ENCODE data around the gene SORCS3. TPM values are rescaled to one million over a fixed set of nuclear protein-coding genes. Genes with fewer than 3 reads are reported as not detected.

Gene SORCS3
- total and polyA plus RNA-seq, 2 of the 4 experiments (the other 2 are of a cell fraction), result not detected

- no peak overlapping the region for H2AK9ac ChIP-seq (replicated peaks; ENCODE audit: low read depth, low read length, poor library complexity)
- BruUV-seq (replicated peaks), result no TSS peak
Measured at GRCh38 chr10:105139363-105139896, 498.3 kb downstream of the SORCS3 start.

More at GRCh38 chr10:105139363-105139896, 498.3 kb downstream of the SORCS3 start:
- H3K27me3 ChIP-seq (ENCODE audit: control insufficient read depth, insufficient read depth, low read length), result no peaks in the 10 kb centered on the region
- no peak overlapping the region for H3K56ac ChIP-seq (ENCODE audit: extremely low read depth, insufficient read depth, low read length)
- no peaks in the 10 kb centered on the region for H4K20me1 ChIP-seq (ENCODE audit: insufficient read depth, low read length)
- no peak overlapping the region for H3K4ac ChIP-seq (ENCODE audit: low read depth, low read length)
- no peak overlapping the region for H2BK120ac ChIP-seq (ENCODE audit: low read depth, low read length)
- POLR2A ChIA-PET (ENCODE audit: unreplicated experiment), result no interaction called here
- H3K4me1 ChIP-seq (ENCODE audit: control insufficient read depth, insufficient read depth, low read length), result no peaks in the 10 kb centered on the region
- no peak overlapping the region for H4K5ac ChIP-seq (ENCODE audit: low read depth, low read length)
- no peak overlapping the region for H2BK20ac ChIP-seq (ENCODE audit: low read depth, low read length)
- H2AFZ ChIP-seq (replicated peaks; ENCODE audit: low read length, poor library complexity), result no peak overlapping the region
- dilution Hi-C loops (cut with HindIII; ENCODE audit: low sequenced_read_pairs, unreplicated experiment) (no loop called here), intact Hi-C loops (cut with micrococcal nuclease) (no loop called here), in situ Hi-C loops (cut with MboI; ENCODE audit: low sequenced_read_pairs) (no loop called here)
- no peak overlapping the region for H2AK5ac ChIP-seq (ENCODE audit: low read depth, low read length)
- H3K23ac ChIP-seq (ENCODE audit: low read depth, low read length), result no peak overlapping the region
- H3K4me3 ChIP-seq (ENCODE audit: insufficient read depth, low read depth, low read length), result no peak overlapping the region
- no peak overlapping the region for H4K8ac ChIP-seq (ENCODE audit: low read depth in 2 of 2, low read length in 2 of 2)
- H3K18ac ChIP-seq (ENCODE audit: low read depth, low read length), result no peak overlapping the region
- no peak overlapping the region for H4K91ac ChIP-seq (ENCODE audit: insufficient read depth, low read depth, low read length)
- TF ChIP-seq SMC3 (IDR thresholded peaks at IDR 0.05; ENCODE audit: low read depth, low read length) (no peak), MXI1 (IDR thresholded peaks at IDR 0.05; ENCODE audit: borderline replicate concordance, low read depth, low read length) (no peak), CHD1 (IDR thresholded peaks at IDR 0.05; ENCODE audit: low read depth, low read length) (no peak), POLR2A (IDR thresholded peaks at IDR 0.05; ENCODE audit: low read depth, low read length) (no peak), NFE2L2 (IDR thresholded peaks at IDR 0.05; ENCODE audit: low read depth, low read length) (no peak), MAZ (IDR thresholded peaks at IDR 0.05; ENCODE audit: borderline replicate concordance, low read depth, low read length) (no peak), CEBPB (IDR thresholded peaks at IDR 0.05; ENCODE audit: low read depth, low read length) (no peak), RAD21 (IDR thresholded peaks at IDR 0.05; ENCODE audit: low read length) (no peak), CTCF (conservative IDR thresholded peaks at IDR 0.05; ENCODE audit: low read depth, low read length) (no peak)
- TF ChIP-seq, protein P1, sequence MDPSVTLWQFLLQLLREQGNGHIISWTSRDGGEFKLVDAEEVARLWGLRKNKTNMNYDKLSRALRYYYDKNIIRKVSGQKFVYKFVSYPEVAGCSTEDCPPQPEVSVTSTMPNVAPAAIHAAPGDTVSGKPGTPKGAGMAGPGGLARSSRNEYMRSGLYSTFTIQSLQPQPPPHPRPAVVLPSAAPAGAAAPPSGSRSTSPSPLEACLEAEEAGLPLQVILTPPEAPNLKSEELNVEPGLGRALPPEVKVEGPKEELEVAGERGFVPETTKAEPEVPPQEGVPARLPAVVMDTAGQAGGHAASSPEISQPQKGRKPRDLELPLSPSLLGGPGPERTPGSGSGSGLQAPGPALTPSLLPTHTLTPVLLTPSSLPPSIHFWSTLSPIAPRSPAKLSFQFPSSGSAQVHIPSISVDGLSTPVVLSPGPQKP (IDR thresholded peaks at IDR 0.05; ENCODE audit: borderline replicate concordance, low read depth, low read length), result no peak
- TF ChIP-seq, protein P2, sequence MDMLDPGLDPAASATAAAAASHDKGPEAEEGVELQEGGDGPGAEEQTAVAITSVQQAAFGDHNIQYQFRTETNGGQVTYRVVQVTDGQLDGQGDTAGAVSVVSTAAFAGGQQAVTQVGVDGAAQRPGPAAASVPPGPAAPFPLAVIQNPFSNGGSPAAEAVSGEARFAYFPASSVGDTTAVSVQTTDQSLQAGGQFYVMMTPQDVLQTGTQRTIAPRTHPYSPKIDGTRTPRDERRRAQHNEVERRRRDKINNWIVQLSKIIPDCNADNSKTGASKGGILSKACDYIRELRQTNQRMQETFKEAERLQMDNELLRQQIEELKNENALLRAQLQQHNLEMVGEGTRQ (IDR thresholded peaks at IDR 0.05; ENCODE audit: low read depth, low read length), result no peak
- H3K9me3 ChIP-seq (ENCODE audit: control insufficient read depth, insufficient read depth, low read length), result peaks cover 8% of the 10 kb centered on the region
- no peak overlapping the region for H2BK5ac ChIP-seq (ENCODE audit: low read depth, low read length, poor library complexity, severe bottlenecking)
- no CpG with 5 or more reads among the region's 6 CpGs for WGBS, 2 experiments (ENCODE audit: extremely low coverage in 2 of 2, insufficient read length in 1 of 2)
- H3K36me3 ChIP-seq (ENCODE audit: control insufficient read depth, insufficient read depth, low read length), result no peaks in the 10 kb centered on the region
- no peak overlapping the region for H3K4me2 ChIP-seq (ENCODE audit: low read depth, low read length)
- H2BK15ac ChIP-seq (ENCODE audit: low read depth, low read length), result no peak overlapping the region
- no peak overlapping the region for H3K27ac ChIP-seq (ENCODE audit: insufficient read depth, low read length)
- no peaks in the 10 kb centered on the region for H3K9me1 ChIP-seq (ENCODE audit: insufficient read depth, low read length)
- CTCF ChIA-PET, result no interaction called here
- H3K79me1 ChIP-seq (ENCODE audit: low read depth in 1 of 2, low read length in 2 of 2), result no peaks in the 10 kb centered on the region
- no peak overlapping the region for H3K14ac ChIP-seq (replicated peaks; ENCODE audit: low read depth, low read length)
- H3K9ac ChIP-seq (ENCODE audit: low read depth, low read length), result no peak overlapping the region
- ATAC-seq (ENCODE audit: low read depth) (no peak), DNase-seq (no peak)

All from IMR-90 (cell line).